Mesodermal cell (in vitro differentiated cells): ENCODE data around the gene SF1.

Source experiments
- H3K27ac ChIP-seq: 2 replicates; pipeline ENCODE4 v1.7.0; 2013; ENCODE audit warnings: mild to moderate bottlenecking, low read depth, low read length, moderate library complexity; ENCODE audit not compliant: severe bottlenecking
- H3K36me3 ChIP-seq: 2 replicates; pipeline ENCODE4 v1.7.1; 2013; ENCODE audit warnings: mild to moderate bottlenecking, low read length, moderate library complexity; ENCODE audit not compliant: control insufficient read depth, insufficient read depth
- H3K4me1 ChIP-seq: one replicate; pipeline ENCODE4 v1.7.1; 2013; ENCODE audit warnings: mild to moderate bottlenecking, low read length; ENCODE audit not compliant: insufficient read depth, control insufficient read depth, poor library complexity, severe bottlenecking
- H3K4me3 ChIP-seq: 2 replicates; pipeline ENCODE4 v1.7.0; 2013; ENCODE audit warnings: low read length, control low read depth, mild to moderate bottlenecking; ENCODE audit not compliant: insufficient read depth, poor library complexity, severe bottlenecking; ENCODE audit errors: extremely low read depth
- H3K9me3 ChIP-seq: 2 replicates; pipeline ENCODE4 v1.7.1; 2013; ENCODE audit warnings: mild to moderate bottlenecking, low read length, moderate library complexity; ENCODE audit not compliant: control insufficient read depth
- WGBS, 2 experiments: methylation state at CpG; one replicate each; pipeline ENCODE4 v1.1.5; 2013; ENCODE audit warnings: missing lambda C conversion rate in 2 of 2; ENCODE audit not compliant: insufficient coverage in 2 of 2; 5-methylcytosine and 5-hydroxymethylcytosine counted together

The SF1 gene

GRCh38 chr11:64726867-64727530 lies 51.3 kb downstream of the SF1 start:
- Histone ChIP-seq H3K36me3 (no peaks in the 10 kb centered on the region), H3K27ac (no peak overlapping the region), H3K9me3 (no peaks in the 10 kb centered on the region), H3K4me3 (no peak overlapping the region), H3K4me1 (peaks cover 24% of the 10 kb centered on the region)
- 60 to 77% methylated on average over 1 to 5 of the region's 7 CpGs for WGBS, 2 experiments

DNA sequence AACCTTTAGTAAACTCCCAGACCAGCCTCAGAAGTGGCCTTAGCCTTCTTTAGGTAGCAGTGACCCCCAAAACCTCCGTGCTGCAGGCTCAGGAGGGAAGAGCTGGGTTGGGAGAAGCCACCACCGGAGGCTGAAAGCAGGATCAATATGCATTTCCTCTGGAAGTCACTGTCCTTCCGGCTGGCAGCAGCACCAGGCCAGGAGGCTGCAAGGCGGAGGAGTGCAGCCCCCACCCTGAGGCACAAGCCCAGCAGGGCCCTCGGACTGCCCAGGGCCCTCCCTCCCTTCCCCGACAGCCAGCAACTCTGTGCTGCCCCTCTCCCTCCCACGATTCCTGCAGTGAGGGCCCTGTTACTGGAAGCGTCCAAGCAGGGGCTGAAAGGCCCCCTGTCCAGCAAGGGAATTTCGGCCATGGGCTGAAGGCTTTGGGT lies 52.1 kb downstream of the SF1 start:
- Histone ChIP-seq H3K4me1 (peaks cover 24% of the 10 kb centered on the region), H3K9me3 (no peaks in the 10 kb centered on the region), H3K36me3 (no peaks in the 10 kb centered on the region), H3K27ac (no peak overlapping the region), H3K4me3 (no peak overlapping the region)
- 24 to 34% methylated on average over 7 to 8 of the region's 9 CpGs for WGBS, 2 experiments

DNA sequence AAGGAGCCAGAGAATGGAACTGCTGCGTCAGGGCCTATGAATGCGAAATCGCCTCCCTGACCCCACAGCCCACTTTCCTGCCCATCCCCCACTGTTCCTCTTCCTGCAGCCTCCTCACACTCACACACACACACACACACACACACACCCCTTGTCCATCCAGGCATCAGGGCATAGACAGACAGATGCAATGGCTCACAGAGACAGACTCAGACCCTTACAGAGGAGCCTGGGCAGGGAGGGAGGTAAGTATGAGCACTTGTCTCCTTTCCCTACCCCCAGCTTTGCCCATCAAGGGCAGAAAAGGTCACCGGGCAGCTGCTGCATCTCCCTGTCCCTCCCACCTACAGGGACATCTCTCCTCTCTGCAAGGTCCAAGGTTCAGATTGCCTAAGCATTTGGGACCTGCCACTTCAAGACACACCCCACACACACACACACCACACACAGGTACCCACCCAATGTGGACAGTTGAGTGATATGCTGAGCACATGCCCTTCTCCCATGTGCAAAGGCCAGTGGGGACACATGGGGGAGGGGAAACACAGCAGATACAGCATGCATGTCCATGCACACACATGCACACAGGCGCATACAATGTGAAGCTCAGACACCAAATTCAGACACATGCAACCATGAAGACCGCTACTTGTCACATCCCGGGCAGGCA lies 53.3 kb downstream of the SF1 start:
- no peaks in the 10 kb centered on the region for H3K9me3 ChIP-seq
- H3K4me3 ChIP-seq, result no peak overlapping the region
- 95 to 100% methylated on average over 1 to 4 of the region's 7 CpGs for WGBS, 2 experiments
- H3K4me1 ChIP-seq, result peaks cover 24% of the 10 kb centered on the region
- H3K36me3 ChIP-seq, result no peaks in the 10 kb centered on the region
- no peak overlapping the region for H3K27ac ChIP-seq

DNA sequence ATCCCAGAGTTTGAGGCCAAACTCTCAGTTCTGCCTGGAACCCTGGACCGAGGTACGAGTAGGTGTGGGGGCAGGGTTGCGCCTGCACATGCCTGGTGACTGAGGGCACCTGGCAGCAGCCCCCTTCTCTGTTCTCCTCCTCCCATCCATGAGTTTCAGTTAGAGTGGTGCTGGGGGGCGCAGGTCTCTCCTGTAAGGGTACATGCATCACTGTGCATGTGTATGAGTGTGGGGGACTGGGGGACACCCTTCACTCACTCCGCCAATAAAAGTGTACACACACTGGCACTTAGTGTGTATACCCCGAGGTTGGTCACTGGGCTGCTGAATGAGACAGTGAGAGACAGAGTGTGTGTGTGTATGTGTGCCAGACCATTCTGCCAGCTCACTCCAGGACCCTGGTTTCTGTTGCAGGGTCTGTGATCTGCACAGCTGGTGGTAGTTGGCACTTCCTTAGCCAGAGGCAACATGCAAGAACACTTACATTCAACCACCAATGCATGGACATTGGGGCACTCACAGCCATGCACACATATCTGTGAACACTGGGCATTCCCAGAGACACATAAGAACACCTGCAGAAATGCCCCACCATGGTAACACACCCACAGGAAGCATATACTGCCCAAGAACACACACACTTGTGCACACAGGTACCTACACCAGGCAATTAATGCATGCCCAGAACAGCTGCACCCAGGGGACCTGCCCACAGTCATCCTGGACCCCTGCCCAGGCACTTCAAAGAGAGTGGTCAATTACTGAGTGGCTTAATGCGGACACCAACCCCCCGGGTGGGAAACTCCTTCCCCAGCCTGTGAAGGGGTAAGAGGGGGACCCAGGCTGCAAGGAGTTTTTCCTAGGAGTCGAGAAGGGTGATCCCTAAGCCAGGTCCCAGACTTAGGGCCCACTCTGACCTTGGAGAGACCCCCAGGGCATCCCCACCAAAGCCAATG lies 54.2 kb downstream of the SF1 start:
- Histone ChIP-seq H3K4me3 (no peak overlapping the region), H3K4me1 (peaks cover 24% of the 10 kb centered on the region), H3K27ac (no peak overlapping the region), H3K36me3 (no peaks in the 10 kb centered on the region), H3K9me3 (no peaks in the 10 kb centered on the region)
- WGBS, 2 experiments, result 68 to 80% methylated on average over 5 to 7 of the region's 9 CpGs

DNA sequence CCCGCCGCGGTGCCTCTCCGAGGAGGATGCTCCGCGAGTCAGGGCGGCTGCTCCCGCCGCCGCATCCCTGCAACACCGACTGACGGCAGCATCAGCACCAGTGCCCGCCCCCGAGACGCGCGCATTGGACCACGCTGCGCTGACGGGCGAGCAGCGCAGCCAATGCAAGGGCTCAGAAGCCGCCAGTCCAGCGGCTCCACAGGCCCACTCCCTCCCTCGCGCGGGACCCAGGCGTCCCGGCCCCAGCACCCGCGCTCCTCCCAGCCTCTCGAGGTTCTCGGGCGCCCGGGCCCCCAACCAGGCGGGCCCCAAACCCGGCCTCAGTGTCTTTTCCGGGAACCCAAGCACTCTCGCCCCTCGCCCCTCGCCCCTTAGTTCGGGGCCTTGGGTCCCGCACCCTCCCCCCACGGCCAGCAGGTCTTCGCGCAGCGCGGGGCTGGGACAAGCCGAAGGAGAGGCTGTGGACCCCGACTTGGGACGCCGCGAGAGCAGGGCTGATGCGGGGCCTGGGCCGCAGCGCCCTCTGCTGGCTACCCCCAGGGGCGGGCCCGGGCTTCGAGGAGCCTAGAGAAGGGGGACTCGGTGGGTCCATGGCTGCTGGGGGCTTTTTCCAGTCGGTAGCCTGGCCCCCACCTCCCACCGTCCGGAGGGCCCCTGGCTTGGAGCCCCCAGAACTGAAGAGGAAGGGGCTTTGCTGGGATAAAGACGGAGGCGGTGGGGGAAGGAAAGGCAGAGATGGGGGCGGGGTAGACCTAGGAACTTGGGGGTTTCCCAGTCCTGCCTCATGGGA lies 55.0 kb downstream of the SF1 start, which contains the start of gene NRXN2:
TSS of gene NRXN2 (minus strand) at position 81 of the 790 bp plus-strand sequence. CDS start 9,498 bp downstream, outside the sequence.
- WGBS, 2 experiments, result 0 to 2% methylated on average over 45 to 52 of the region's 66 CpGs
- Histone ChIP-seq H3K9me3 (no peaks in the 10 kb centered on the region), H3K36me3 (no peaks in the 10 kb centered on the region), H3K4me1 (peaks cover 24% of the 10 kb centered on the region), H3K27ac (peak within 1 kb of the TSS; percentile 10), H3K4me3 (peak within 1 kb of the TSS; percentile 65)

GRCh38 chr11:64722141-64723065 lies 55.9 kb downstream of the SF1 start:
- Histone ChIP-seq H3K4me1 (peaks cover 24% of the 10 kb centered on the region), H3K9me3 (no peaks in the 10 kb centered on the region), H3K27ac (no peak overlapping the region), H3K36me3 (no peaks in the 10 kb centered on the region), H3K4me3 (no peak overlapping the region)
- WGBS, 2 experiments, result 43 to 45% methylated on average over 7 of the region's 36 CpGs

GRCh38 chr11:64721359-64721699 lies 57.0 kb downstream of the SF1 start:
- H3K4me3 ChIP-seq, result no peak overlapping the region
- no peaks in the 10 kb centered on the region for H3K36me3 ChIP-seq
- no peak overlapping the region for H3K27ac ChIP-seq
- H3K9me3 ChIP-seq, result no peaks in the 10 kb centered on the region
- WGBS, 2 experiments, result no CpG with 5 or more reads among the region's 3 CpGs
- H3K4me1 ChIP-seq, result peaks cover 27% of the 10 kb centered on the region

- Histone ChIP-seq H3K4me3 (no peak overlapping the region), H3K27ac (no peak overlapping the region), H3K9me3 (no peaks in the 10 kb centered on the region), H3K4me1 (peaks cover 25% of the 10 kb centered on the region), H3K36me3 (no peaks in the 10 kb centered on the region)
- 82 to 83% methylated on average over 9 to 10 of the region's 12 CpGs for WGBS, 2 experiments
Observed at GRCh38 chr11:64720640-64721358, 57.5 kb downstream of the SF1 start.

DNA sequence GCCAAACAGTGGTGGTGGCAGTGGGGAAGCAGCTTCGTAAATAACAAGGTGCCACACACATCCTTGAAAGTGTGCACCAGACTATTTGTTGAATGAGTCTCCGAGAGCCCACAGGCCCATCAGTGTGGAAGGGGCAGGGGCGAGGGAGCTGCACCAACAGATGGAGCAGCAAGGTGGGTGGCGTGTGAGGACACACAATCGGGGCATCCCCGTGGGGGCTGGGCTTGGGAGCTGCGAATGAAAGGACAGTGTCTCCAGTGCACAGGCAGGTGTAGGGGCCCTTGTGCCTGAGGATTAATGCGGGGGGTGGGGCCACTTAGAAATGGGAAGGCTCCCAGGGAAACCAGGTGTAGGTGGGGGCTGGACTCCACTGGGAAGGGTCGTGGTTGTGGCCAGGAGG lies 58.2 kb downstream of the SF1 start:
- no peak overlapping the region for H3K27ac ChIP-seq
- no peaks in the 10 kb centered on the region for H3K9me3 ChIP-seq
- no peak overlapping the region for H3K4me3 ChIP-seq
- 74 to 86% methylated on average over 8 to 9 of the region's 9 CpGs for WGBS, 2 experiments
- no peaks in the 10 kb centered on the region for H3K36me3 ChIP-seq
- H3K4me1 ChIP-seq, result peaks cover 22% of the 10 kb centered on the region
